Breast epithelium (tissue), 3 donors: ENCODE measurements around the gene ZNF226.

ENCODE experiments used
- CTCF ChIP-seq, 3 donors: fragments of 450-650 bp; IDR thresholded peaks; one replicate each; pipeline ENCODE4 v1.5.1; 2016 to 2017; ENCODE audit warnings: antibody characterized with exemption in 3 of 3, mild to moderate bottlenecking in 3 of 3, moderate library complexity in 3 of 3
- POLR2AphosphoS5 ChIP-seq, 3 donors: sonication (generic); formaldehyde crosslinking; IDR thresholded peaks; one replicate each; pipeline ENCODE4 v1.6.1; 2017; ENCODE audit warnings: antibody characterized with exemption in 3 of 3

GRCh38 chr19:44164327-44164672 lies 600 bp upstream of the ZNF226 start:
- TF ChIP-seq CTCF (IDR thresholded peaks at IDR 0.05), result no peak
- no peak for TF ChIP-seq POLR2AphosphoS5 (IDR thresholded peaks at IDR 0.05)
